ENCODE measurements around the gene SFXN4.

- TF ChIP-seq, protein P1, sequence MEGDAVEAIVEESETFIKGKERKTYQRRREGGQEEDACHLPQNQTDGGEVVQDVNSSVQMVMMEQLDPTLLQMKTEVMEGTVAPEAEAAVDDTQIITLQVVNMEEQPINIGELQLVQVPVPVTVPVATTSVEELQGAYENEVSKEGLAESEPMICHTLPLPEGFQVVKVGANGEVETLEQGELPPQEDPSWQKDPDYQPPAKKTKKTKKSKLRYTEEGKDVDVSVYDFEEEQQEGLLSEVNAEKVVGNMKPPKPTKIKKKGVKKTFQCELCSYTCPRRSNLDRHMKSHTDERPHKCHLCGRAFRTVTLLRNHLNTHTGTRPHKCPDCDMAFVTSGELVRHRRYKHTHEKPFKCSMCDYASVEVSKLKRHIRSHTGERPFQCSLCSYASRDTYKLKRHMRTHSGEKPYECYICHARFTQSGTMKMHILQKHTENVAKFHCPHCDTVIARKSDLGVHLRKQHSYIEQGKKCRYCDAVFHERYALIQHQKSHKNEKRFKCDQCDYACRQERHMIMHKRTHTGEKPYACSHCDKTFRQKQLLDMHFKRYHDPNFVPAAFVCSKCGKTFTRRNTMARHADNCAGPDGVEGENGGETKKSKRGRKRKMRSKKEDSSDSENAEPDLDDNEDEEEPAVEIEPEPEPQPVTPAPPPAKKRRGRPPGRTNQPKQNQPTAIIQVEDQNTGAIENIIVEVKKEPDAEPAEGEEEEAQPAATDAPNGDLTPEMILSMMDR (conservative IDR thresholded peaks at IDR 0.05 in 1 of 2, IDR thresholded peaks at IDR 0.05 in 1 of 2; ENCODE audit: low read depth in 1 of 2, low read length in 2 of 2): no peak
- TF ChIP-seq EZH2 (IDR thresholded peaks at IDR 0.05; ENCODE audit: low read length, missing control alignments): no peak
Measured at GRCh38 chr10:119132521-119133345, 32.8 kb downstream of the SFXN4 start.
